Thoracic aorta (tissue), 2 donors: ENCODE measurements around the gene NMU. TPM values are rescaled to one million over a fixed set of nuclear protein-coding genes. Genes with fewer than 3 reads are reported as not detected.
"Not testable (repeated sequence)": the region's sequence is repeated elsewhere in the genome, so short reads cannot be mapped to it uniquely, and the experiment has no call there.

ENCODE experiments used
- ATAC-seq: fragments of 150-250 bp; one replicate; pipeline ENCODE4 v1.8.0; 2017; ENCODE audit warnings: low read depth; ENCODE audit not compliant: insufficient number of reproducible peaks, low FRiP score
- DNase-seq: peaks from one replicate; pipeline ENCODE4 v3.0.0-alpha.2; 2020; ENCODE audit warnings: low spot score
- H3K27ac ChIP-seq, 2 donors: fragments of 200-600 bp; sonication (generic); 1 replicate in 1 of 2; 2 replicates in 1 of 2; pipeline ENCODE4 v1.5.1; 2016; ENCODE audit warnings: mild to moderate bottlenecking in 2 of 2, moderate library complexity in 2 of 2
- H3K27me3 ChIP-seq: fragments of 200-600 bp; sonication (generic); replicated peaks from 2 replicates; pipeline ENCODE4 v1.6.0; 2016; ENCODE audit warnings: mild to moderate bottlenecking; ENCODE audit not compliant: insufficient read depth
- H3K36me3 ChIP-seq: fragments of 200-600 bp; sonication (generic); one replicate; pipeline ENCODE4 v1.5.1; 2016
- H3K4me1 ChIP-seq, 2 donors: fragments of 200-600 bp; sonication (generic); 1 replicate in 1 of 2; 2 replicates in 1 of 2; pipeline versions ENCODE4 v1.5.1 to v1.6.0; 2016; ENCODE audit warnings: low read depth in 2 of 2, mild to moderate bottlenecking in 1 of 2; ENCODE audit not compliant: control insufficient read depth in 1 of 2
- H3K4me3 ChIP-seq: fragments of 200-600 bp; sonication (generic); 2 replicates; pipeline ENCODE4 v1.5.1; 2016; ENCODE audit warnings: mild to moderate bottlenecking
- H3K9me3 ChIP-seq: fragments of 200-600 bp; sonication (generic); 2 replicates; pipeline ENCODE4 v1.5.1; 2016
- CTCF ChIP-seq: fragments of 200-600 bp; sonication (generic); IDR thresholded peaks from one replicate; pipeline ENCODE4 v1.5.1; 2019; ENCODE audit warnings: antibody characterized with exemption
- total RNA-seq, 2 donors: library from RNA; depleted of rRNA; stranded (reverse); fragments of >200 nt; gene quantifications; one replicate each; pipeline versions ENCODE4 v1.1.0 to v1.2.3, GENCODE V29; 2016

The NMU gene
- total RNA-seq, 2 donors from 2014 or later: not detected

DNA sequence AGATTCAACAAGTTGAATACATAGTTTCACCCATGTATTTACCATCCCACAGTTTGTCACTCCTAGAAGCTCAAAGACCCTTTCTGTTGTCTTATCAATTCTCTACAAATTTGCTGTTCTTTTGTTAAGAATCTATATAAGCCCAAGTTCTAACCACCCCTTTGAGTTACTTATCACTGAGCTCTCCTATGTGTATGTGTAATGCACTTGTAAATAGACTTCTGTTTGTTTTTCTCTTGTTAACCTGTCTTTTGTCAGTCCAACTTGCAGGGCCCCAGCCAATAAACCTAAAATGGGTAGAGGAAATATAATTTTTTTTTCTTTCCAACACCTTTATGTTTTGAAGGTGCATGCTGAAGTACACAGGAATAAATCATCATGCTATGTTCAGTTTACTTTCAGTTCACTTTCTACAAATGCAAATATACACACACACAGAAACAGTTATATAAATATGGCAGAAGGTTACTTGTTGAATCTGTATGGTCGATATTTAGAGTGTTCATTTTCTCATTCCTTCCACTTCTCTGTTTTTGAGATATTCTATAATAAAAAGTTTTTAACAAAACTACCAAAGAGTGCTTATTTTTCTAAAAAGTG is 67.1 kb downstream of the NMU start:
- Histone ChIP-seq H3K27me3 (no peaks in the 10 kb centered on the region), H3K27ac (no peak overlapping the region), H3K36me3 (no peaks in the 10 kb centered on the region), H3K4me3 (no peak overlapping the region), H3K4me1 (no peaks in the 10 kb centered on the region), H3K9me3 (no peaks in the 10 kb centered on the region)
- DNase-seq: no peak
- no peak for TF ChIP-seq CTCF
- ATAC-seq: no peak

DNA sequence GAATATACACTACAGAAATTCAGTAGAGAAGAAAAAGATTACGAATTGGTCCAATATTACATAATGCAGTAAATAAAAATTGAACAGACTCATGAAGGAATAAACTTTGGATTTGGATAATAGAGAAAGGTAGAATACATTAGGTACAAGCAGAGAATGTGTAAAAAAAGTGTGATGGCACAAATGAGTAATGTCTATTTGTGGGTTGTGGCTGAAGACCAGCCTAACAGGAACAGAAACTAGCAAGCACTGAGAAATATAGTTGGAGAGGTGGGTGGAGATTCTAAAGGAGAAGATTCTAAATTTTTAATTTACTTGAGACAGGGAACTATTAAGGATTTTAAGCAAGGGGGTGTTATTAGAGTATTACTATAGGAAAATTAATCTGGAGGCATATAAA is 74.2 kb downstream of the NMU start:
- no peak for TF ChIP-seq CTCF
- H3K27ac ChIP-seq: no peak overlapping the region
- ATAC-seq: no peak
- no peak overlapping the region for H3K4me3 ChIP-seq
- H3K4me1 ChIP-seq: no peaks in the 10 kb centered on the region
- no peaks in the 10 kb centered on the region for H3K9me3 ChIP-seq
- H3K27me3 ChIP-seq: no peaks in the 10 kb centered on the region
- DNase-seq: no peak
- no peaks in the 10 kb centered on the region for H3K36me3 ChIP-seq

DNA sequence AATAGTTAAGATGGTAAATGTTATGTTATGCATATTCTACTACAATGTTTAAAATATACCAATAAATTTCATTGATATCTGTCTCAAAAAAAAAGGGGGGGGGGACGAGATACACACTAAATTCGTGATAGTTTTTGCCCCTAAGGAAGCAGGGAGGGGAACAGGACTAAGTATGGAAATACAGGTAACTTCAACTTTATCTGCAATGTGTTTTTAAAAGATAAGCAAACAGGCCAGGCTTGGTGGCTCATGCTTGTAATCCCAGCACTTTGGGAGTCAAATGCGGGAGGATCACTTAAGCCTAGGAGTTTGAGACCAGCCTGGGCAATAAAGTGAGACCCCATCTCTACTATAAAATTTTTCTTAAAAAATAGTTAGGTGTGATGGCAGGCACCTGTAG is 76.0 kb downstream of the NMU start:
- H3K4me1 ChIP-seq: no peaks in the 10 kb centered on the region
- TF ChIP-seq CTCF: no peak
- no peaks in the 10 kb centered on the region for H3K27me3 ChIP-seq
- H3K36me3 ChIP-seq: no peaks in the 10 kb centered on the region
- ATAC-seq (no peak), DNase-seq (no peak)
- no peak overlapping the region for H3K4me3 ChIP-seq
- no peak overlapping the region for H3K27ac ChIP-seq
- H3K9me3 ChIP-seq: no peaks in the 10 kb centered on the region

GRCh38 chr4:55554453-55555030 is 81.6 kb downstream of the NMU start:
- Histone ChIP-seq H3K27ac (no peak overlapping the region), H3K4me1 (no peaks in the 10 kb centered on the region), H3K36me3 (no peaks in the 10 kb centered on the region), H3K9me3 (no peaks in the 10 kb centered on the region), H3K27me3 (no peaks in the 10 kb centered on the region), H3K4me3 (no peak overlapping the region)
- no peak for ATAC-seq
- no peak for DNase-seq
- peak; percentile 47 for TF ChIP-seq CTCF

DNA sequence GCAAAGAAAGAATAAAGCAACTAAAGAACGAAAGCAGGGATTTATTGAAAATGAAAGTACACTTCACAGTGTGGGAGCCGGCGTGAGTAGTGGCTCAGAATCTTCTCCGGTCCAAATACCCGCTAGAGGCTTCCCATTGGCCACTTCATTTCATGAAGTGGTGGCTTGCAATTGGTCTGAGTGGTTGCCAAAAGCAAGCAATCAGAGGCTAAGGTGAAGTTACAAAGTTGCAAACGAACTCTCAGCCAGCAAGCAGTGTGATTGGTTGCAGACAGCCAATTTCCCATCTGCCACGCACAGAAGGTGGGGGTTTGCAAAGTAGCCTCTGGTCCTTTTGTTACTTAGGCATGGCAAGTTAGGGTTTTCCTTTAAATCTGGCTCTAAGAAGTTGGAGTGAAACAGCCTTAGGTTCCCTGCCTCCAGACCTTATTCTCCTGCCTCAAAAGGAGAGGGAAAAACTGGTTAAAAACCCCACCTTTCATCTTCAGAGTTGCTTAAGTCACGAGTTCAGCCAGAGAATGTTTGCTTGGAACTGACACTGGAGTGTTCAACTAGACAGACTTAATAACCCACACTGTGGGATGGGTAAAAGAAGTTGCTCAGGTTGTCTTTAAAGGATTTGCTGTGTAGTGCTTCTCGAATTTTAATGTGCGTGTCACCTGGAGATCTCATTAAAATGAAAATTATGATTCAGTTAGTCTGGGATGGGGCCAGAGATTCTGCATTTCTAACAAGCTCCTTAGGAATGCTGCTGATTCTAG is 82.5 kb downstream of the NMU start:
- Histone ChIP-seq H3K4me1 (no peaks in the 10 kb centered on the region), H3K36me3 (no peaks in the 10 kb centered on the region), H3K4me3 (peak overlapping the region; percentile 64), H3K27me3 (no peaks in the 10 kb centered on the region), H3K9me3 (no peaks in the 10 kb centered on the region), H3K27ac (peak overlapping the region in 1 of 2 donors; percentile 17)
- no peak for TF ChIP-seq CTCF
- peak; percentile 2 for DNase-seq
- ATAC-seq: no peak

- H3K9me3 ChIP-seq, DNase-seq, H3K27me3 ChIP-seq, H3K4me1 ChIP-seq, H3K27ac ChIP-seq, H3K4me3 ChIP-seq, ATAC-seq, H3K36me3 ChIP-seq: not testable (repeated sequence)
Measured at GRCh38 chr4:55551964-55552363, 84.1 kb downstream of the NMU start.
